Caco-2 (cell line): ENCODE measurements around the gene FRMD4A. TPM values are rescaled to one million over a fixed set of nuclear protein-coding genes. Genes with fewer than 3 reads are reported as not detected.

Source experiments
- BruUV-seq: library from RNA; stranded (reverse); fragments of 400-500 nt; replicated peaks from 2 replicates; lab custom pipeline; 2021; lab: Mats Ljungman, UMichigan
- CTCF ChIA-PET: fragments of 300-600 bp; sonication (Branson Sonifier 250); formaldehyde crosslinking; loops from one replicate; lab custom pipeline; 2022; ENCODE audit warnings: antibody characterized with exemption; lab: Charles Lee
- POLR2A ChIA-PET: fragments of 300-600 bp; sonication (Branson Sonifier 250); formaldehyde crosslinking; loops from one replicate; lab custom pipeline; 2022; ENCODE audit warnings: antibody characterized with exemption; lab: Charles Lee
- DNase-seq, 2 experiments: peaks; one replicate each; pipeline versions ENCODE4 v3.0.0 to v3.0.0-alpha.2; 2020 to 2022
- H3K27me3 ChIP-seq: replicated peaks from 2 replicates; pipeline ENCODE4 v1.6.0; 2011; ENCODE audit warnings: low read length; ENCODE audit not compliant: control insufficient read depth, insufficient read depth
- H3K36me3 ChIP-seq: 2 replicates; pipeline ENCODE4 v1.5.1; 2011; ENCODE audit warnings: low read length; ENCODE audit not compliant: control insufficient read depth, insufficient read depth
- H3K4me1 ChIP-seq: fragments of 250-450 bp; sonication (Bioruptor Pico); 2 replicates; pipeline ENCODE4 v1.5.1; 2020; ENCODE audit warnings: mild to moderate bottlenecking
- H3K4me3 ChIP-seq: 2 replicates; pipeline ENCODE4 v1.5.1; 2011; ENCODE audit warnings: low read depth, mild to moderate bottlenecking, control low read depth, low read length
- H3K9me3 ChIP-seq: fragments of 250-450 bp; sonication (Bioruptor Pico); 2 replicates; pipeline ENCODE4 v1.5.1; 2020; ENCODE audit warnings: mild to moderate bottlenecking, moderate library complexity
- H3K27ac Mint-ChIP-seq: one replicate; pipeline ENCODE4 v1.8.0; 2022; ENCODE audit warnings: mixed read lengths; ENCODE audit not compliant: unreplicated experiment
- H3K27me3 Mint-ChIP-seq: one replicate; pipeline ENCODE4 v1.8.0; 2022; ENCODE audit warnings: mixed read lengths; ENCODE audit not compliant: insufficient read depth, unreplicated experiment
- H3K36me3 Mint-ChIP-seq: one replicate; pipeline ENCODE4 v1.8.0; 2022; ENCODE audit warnings: mild to moderate bottlenecking, mixed read lengths; ENCODE audit not compliant: insufficient read depth, unreplicated experiment
- H3K4me1 Mint-ChIP-seq: one replicate; pipeline ENCODE4 v1.8.0; 2022; ENCODE audit warnings: low read depth, mixed read lengths; ENCODE audit not compliant: unreplicated experiment
- H3K4me3 Mint-ChIP-seq: one replicate; pipeline ENCODE4 v1.8.0; 2022; ENCODE audit warnings: mild to moderate bottlenecking, moderate library complexity, mixed read lengths; ENCODE audit not compliant: unreplicated experiment
- H3K9me3 Mint-ChIP-seq: one replicate; pipeline ENCODE4 v1.8.0; 2022; ENCODE audit warnings: mixed read lengths; ENCODE audit not compliant: unreplicated experiment
- CTCF ChIP-seq, 2 experiments: fragments of 200-600 bp in 1 of 2; IDR thresholded peaks; 1 replicate in 1 of 2; 2 replicates in 1 of 2; pipeline versions ENCODE4 v1.5.1 to v1.8.0; 2011 to 2022; ENCODE audit warnings: antibody characterized with exemption in 1 of 2, control low read depth in 1 of 2, inconsistent platforms in 1 of 2, low read depth in 1 of 2, low read length in 1 of 2, mild to moderate bottlenecking in 1 of 2, moderate library complexity in 1 of 2; ENCODE audit not compliant: insufficient read depth in 1 of 2, severe bottlenecking in 1 of 2, unreplicated experiment in 1 of 2
- intact Hi-C: fragments of 100-400 bp; cut with micrococcal nuclease; formaldehyde crosslinking; loops from one replicate; pipeline ENCODE4 v1.10.0; 2022; ENCODE audit not compliant: unreplicated experiment
- total RNA-seq: library from RNA; stranded (reverse); gene quantifications from 2 replicates; pipeline ENCODE4 v1.2.3, GENCODE V29; 2022

FRMD4A gene
- total RNA-seq, 1 experiment from 2014 or later: 52.1 TPM

DNA sequence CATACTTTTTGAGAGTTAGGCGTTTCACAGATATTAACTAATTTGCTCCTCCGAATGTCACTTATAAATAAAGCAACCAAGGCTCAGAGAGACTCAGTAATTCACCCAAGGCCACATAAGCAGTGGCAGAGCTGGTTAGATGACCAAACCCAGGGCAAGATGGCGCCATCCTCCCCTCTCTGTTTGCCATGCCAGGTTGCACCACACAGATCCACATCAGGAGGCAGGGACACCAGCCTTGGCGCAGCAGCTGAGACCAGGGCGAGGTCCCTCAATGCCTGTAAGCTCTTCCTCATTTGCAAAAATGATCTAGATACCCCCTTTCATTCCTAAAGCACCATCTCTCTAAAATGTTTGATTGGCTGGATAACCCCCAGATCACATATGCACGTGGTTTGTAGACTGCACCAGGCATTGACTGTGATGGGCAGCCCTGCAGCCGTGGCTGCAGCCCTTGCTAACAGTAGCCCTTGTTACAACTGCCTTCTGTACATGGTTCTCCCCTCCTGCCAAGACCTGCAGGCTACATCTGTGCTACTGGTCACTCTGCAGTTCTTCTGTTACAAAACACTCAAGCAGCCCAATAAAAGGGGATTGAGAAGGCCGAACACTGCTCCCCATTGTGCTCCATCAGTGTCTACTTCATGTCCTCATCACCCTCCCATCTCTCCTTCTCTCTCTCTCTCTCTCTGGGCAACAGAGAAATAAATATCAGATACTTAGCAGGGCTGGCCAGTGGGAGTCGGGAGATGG is 445.3 kb downstream of the FRMD4A start:
- Mint-ChIP-seq H3K27ac (no peak overlapping the region), H3K4me1 (no peaks in the 10 kb centered on the region), H3K27me3 (peaks cover 17% of the 10 kb centered on the region), H3K9me3 (no peaks in the 10 kb centered on the region), H3K4me3 (no peak overlapping the region), H3K36me3 (no peaks in the 10 kb centered on the region)
- Histone ChIP-seq H3K4me3 (no peak overlapping the region), H3K36me3 (no peaks in the 10 kb centered on the region), H3K9me3 (no peaks in the 10 kb centered on the region), H3K4me1 (0 out of 2 replicates have a peak, but pooled peaks cover 4% of the 10 kb centered on the region), H3K27me3 (no peaks in the 10 kb centered on the region; the same call in 1 of the 2 replicates)
- BruUV-seq: no TSS peak
- ChIA-PET CTCF (no interaction called here), POLR2A (no interaction called here)
- TF ChIP-seq CTCF (IDR thresholded peaks at IDR 0.05; ENCODE audit: insufficient read depth in 1 of 2, low read depth in 1 of 2, low read length in 1 of 2, severe bottlenecking in 1 of 2, unreplicated experiment in 1 of 2): no peak
- DNase-seq: no peak
- intact Hi-C loops: no loop called here

GRCh38 chr10:13883636-13884444 is 446.9 kb downstream of the FRMD4A start:
- H3K27ac Mint-ChIP-seq: no peak overlapping the region
- no TSS peak for BruUV-seq
- no peaks in the 10 kb centered on the region for H3K36me3 ChIP-seq
- no peak for DNase-seq
- ChIA-PET CTCF (no interaction called here), POLR2A (no interaction called here)
- H3K9me3 Mint-ChIP-seq: no peaks in the 10 kb centered on the region
- intact Hi-C loops: no loop called here
- no peaks in the 10 kb centered on the region for H3K27me3 ChIP-seq
- H3K4me1 ChIP-seq: 0 out of 2 replicates have a peak, but pooled peaks cover 4% of the 10 kb centered on the region
- no peaks in the 10 kb centered on the region for H3K36me3 Mint-ChIP-seq
- H3K4me3 ChIP-seq: no peak overlapping the region
- no peaks in the 10 kb centered on the region for H3K9me3 ChIP-seq
- H3K27me3 Mint-ChIP-seq: peaks cover 9% of the 10 kb centered on the region
- no peaks in the 10 kb centered on the region for H3K4me1 Mint-ChIP-seq
- no peak overlapping the region for H3K4me3 Mint-ChIP-seq
- no peak for TF ChIP-seq CTCF (IDR thresholded peaks at IDR 0.05; ENCODE audit: insufficient read depth in 1 of 2, low read depth in 1 of 2, low read length in 1 of 2, severe bottlenecking in 1 of 2, unreplicated experiment in 1 of 2)

GRCh38 chr10:13882119-13882711 is 448.5 kb downstream of the FRMD4A start:
- TF ChIP-seq CTCF (IDR thresholded peaks at IDR 0.05; ENCODE audit: insufficient read depth in 1 of 2, low read depth in 1 of 2, low read length in 1 of 2, severe bottlenecking in 1 of 2, unreplicated experiment in 1 of 2): no peak
- H3K4me1 Mint-ChIP-seq: no peaks in the 10 kb centered on the region
- ChIA-PET POLR2A (interaction anchor here (0.5 kb wide), 1 partner anchor 87 kb away, joined by 3 read pairs; no protein-coding TSS in a partner anchor), CTCF (no interaction called here)
- H3K4me3 Mint-ChIP-seq: no peak overlapping the region
- H3K9me3 Mint-ChIP-seq: no peaks in the 10 kb centered on the region
- intact Hi-C loops: no loop called here
- Histone ChIP-seq H3K27me3 (no peaks in the 10 kb centered on the region), H3K4me3 (no peak overlapping the region), H3K36me3 (no peaks in the 10 kb centered on the region), H3K9me3 (no peaks in the 10 kb centered on the region), H3K4me1 (0 out of 2 replicates have a peak, but pooled peaks cover 4% of the 10 kb centered on the region)
- BruUV-seq: no TSS peak
- H3K27ac Mint-ChIP-seq: no peak overlapping the region
- no peak for DNase-seq
- H3K36me3 Mint-ChIP-seq: no peaks in the 10 kb centered on the region
- no peaks in the 10 kb centered on the region for H3K27me3 Mint-ChIP-seq
